ENCODE measurements around the gene SMURF2. TPM values are rescaled to one million over a fixed set of nuclear protein-coding genes. Genes with fewer than 3 reads are reported as not detected.

SMURF2 gene
- total RNA-seq, 1 donor from 2014 or later, result 126 TPM

DNA sequence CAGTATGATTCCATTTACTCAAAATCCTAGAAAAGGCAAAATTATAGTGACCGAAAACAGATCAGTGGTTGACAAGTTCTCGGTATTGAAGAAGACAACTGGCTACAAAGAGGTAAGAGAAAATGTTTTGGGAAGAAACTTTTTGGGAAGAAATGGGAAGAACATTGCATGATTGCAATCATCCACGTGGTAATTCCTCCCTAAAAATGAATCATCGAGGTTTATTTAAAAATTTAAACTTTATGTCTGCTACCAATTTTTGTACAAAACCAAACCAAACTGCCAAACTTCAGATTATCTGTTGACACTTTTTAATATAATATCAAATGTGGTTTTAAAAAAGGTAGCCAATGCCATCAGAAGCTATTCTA is 8.1 kb downstream of the SMURF2 start:
- no peaks in the 10 kb centered on the region for H3K27me3 ChIP-seq (ENCODE audit: insufficient read depth, low read length)
- peak overlapping the region; percentile 78 for H3K4me2 ChIP-seq (ENCODE audit: low read length)
- H3K9me3 ChIP-seq (ENCODE audit: insufficient read depth, low read depth, low read length), result no peaks in the 10 kb centered on the region
- DNase-seq (ENCODE audit: low read depth), result no peak
- H3K36me3 Mint-ChIP-seq (ENCODE audit: low read depth, unreplicated experiment), result peaks cover 4% of the 10 kb centered on the region
- no peak overlapping the region for H3K4me3 ChIP-seq (ENCODE audit: insufficient read depth, low read depth, low read length)
- H3K9me3 Mint-ChIP-seq (ENCODE audit: unreplicated experiment), result no peaks in the 10 kb centered on the region
- H3K4me1 Mint-ChIP-seq (ENCODE audit: low read depth, unreplicated experiment), result peaks cover 38% of the 10 kb centered on the region
- TF ChIP-seq, protein P1, sequence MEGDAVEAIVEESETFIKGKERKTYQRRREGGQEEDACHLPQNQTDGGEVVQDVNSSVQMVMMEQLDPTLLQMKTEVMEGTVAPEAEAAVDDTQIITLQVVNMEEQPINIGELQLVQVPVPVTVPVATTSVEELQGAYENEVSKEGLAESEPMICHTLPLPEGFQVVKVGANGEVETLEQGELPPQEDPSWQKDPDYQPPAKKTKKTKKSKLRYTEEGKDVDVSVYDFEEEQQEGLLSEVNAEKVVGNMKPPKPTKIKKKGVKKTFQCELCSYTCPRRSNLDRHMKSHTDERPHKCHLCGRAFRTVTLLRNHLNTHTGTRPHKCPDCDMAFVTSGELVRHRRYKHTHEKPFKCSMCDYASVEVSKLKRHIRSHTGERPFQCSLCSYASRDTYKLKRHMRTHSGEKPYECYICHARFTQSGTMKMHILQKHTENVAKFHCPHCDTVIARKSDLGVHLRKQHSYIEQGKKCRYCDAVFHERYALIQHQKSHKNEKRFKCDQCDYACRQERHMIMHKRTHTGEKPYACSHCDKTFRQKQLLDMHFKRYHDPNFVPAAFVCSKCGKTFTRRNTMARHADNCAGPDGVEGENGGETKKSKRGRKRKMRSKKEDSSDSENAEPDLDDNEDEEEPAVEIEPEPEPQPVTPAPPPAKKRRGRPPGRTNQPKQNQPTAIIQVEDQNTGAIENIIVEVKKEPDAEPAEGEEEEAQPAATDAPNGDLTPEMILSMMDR (IDR thresholded peaks at IDR 0.05; ENCODE audit: insufficient read depth, low read depth, low read length), result no peak
- TF ChIP-seq EZH2 (IDR thresholded peaks at IDR 0.05; ENCODE audit: insufficient read depth, low read length), result no peak
- H2AFZ ChIP-seq (ENCODE audit: low read depth, low read length), result no peak overlapping the region
- H3K36me3 ChIP-seq (ENCODE audit: insufficient read depth, low read length), result no peaks in the 10 kb centered on the region
- peaks cover 30% of the 10 kb centered on the region for H3K4me1 ChIP-seq (ENCODE audit: insufficient read depth, low read length)
- peak overlapping the region; percentile 96 for H3K27ac Mint-ChIP-seq (ENCODE audit: unreplicated experiment)
- peaks cover 100% of the 10 kb centered on the region for H3K79me2 ChIP-seq (ENCODE audit: insufficient read depth, low read length)
- H3K4me3 Mint-ChIP-seq (ENCODE audit: unreplicated experiment), result no peak overlapping the region
- H4K20me1 ChIP-seq (ENCODE audit: insufficient read depth, low read length), result peaks cover 77% of the 10 kb centered on the region
- H3K27ac ChIP-seq (ENCODE audit: low read depth, low read length), result peak overlapping the region; percentile 70
- FAIRE-seq, result no peak
- no peaks in the 10 kb centered on the region for H3K27me3 Mint-ChIP-seq (ENCODE audit: low read depth, unreplicated experiment)
- peak overlapping the region; percentile 50 for H3K9ac ChIP-seq (ENCODE audit: low read length)

DNA sequence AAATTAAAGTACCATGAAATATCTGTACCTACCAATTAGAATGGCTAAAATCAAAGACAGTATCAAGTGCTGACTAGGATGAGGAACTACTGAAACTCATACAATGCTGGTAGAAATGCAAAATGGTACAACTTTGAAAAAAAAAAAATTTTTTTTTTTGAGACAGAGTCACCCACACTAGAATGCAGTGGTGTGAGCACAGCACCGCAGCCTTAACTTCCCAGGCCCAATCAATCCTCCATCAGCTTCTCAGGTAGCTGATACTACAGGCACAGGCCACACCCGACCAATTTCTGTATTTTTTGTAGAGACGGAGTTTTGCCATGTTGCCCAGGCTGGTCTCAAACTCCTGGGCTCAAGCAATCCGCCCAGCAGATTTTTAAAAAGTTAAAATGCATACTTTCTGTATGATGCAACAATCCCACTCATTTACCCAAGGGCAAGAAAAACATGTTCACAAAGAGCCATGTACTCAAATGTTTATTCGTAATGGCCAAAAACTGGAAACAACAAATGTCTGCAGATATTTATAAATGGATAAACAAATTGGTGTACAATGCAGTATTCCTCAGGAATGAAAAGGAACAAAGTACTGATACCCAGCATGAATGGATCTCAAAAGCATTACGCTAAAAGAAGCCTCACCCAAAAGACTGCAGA is 8.7 kb downstream of the SMURF2 start:
- no peaks in the 10 kb centered on the region for H3K27me3 ChIP-seq (ENCODE audit: insufficient read depth, low read length)
- Mint-ChIP-seq H3K36me3 (ENCODE audit: low read depth, unreplicated experiment) (peaks cover 4% of the 10 kb centered on the region), H3K4me3 (ENCODE audit: unreplicated experiment) (peak overlapping the region; percentile 37), H3K27ac (ENCODE audit: unreplicated experiment) (peak overlapping the region; percentile 96), H3K9me3 (ENCODE audit: unreplicated experiment) (no peaks in the 10 kb centered on the region), H3K4me1 (ENCODE audit: low read depth, unreplicated experiment) (peaks cover 43% of the 10 kb centered on the region), H3K27me3 (ENCODE audit: low read depth, unreplicated experiment) (no peaks in the 10 kb centered on the region)
- peaks cover 100% of the 10 kb centered on the region for H3K79me2 ChIP-seq (ENCODE audit: insufficient read depth, low read length)
- FAIRE-seq (no peak), DNase-seq (ENCODE audit: low read depth) (no peak)
- H3K4me2 ChIP-seq (ENCODE audit: low read length), result peak overlapping the region; percentile 78
- peaks cover 2% of the 10 kb centered on the region for H3K36me3 ChIP-seq (ENCODE audit: insufficient read depth, low read length)
- H3K9ac ChIP-seq (ENCODE audit: low read length), result peak overlapping the region; percentile 50
- no peaks in the 10 kb centered on the region for H3K9me3 ChIP-seq (ENCODE audit: insufficient read depth, low read depth, low read length)
- TF ChIP-seq, protein P1 (IDR thresholded peaks at IDR 0.05; ENCODE audit: insufficient read depth, low read depth, low read length), result no peak
- no peak for TF ChIP-seq EZH2 (IDR thresholded peaks at IDR 0.05; ENCODE audit: insufficient read depth, low read length)
- peak overlapping the region; percentile 22 for H3K4me3 ChIP-seq (ENCODE audit: insufficient read depth, low read depth, low read length)
- H4K20me1 ChIP-seq (ENCODE audit: insufficient read depth, low read length), result peaks cover 79% of the 10 kb centered on the region
- no peak overlapping the region for H2AFZ ChIP-seq (ENCODE audit: low read depth, low read length)
- H3K4me1 ChIP-seq (ENCODE audit: insufficient read depth, low read length), result peaks cover 30% of the 10 kb centered on the region
- H3K27ac ChIP-seq (ENCODE audit: low read depth, low read length), result peak overlapping the region; percentile 70

DNA sequence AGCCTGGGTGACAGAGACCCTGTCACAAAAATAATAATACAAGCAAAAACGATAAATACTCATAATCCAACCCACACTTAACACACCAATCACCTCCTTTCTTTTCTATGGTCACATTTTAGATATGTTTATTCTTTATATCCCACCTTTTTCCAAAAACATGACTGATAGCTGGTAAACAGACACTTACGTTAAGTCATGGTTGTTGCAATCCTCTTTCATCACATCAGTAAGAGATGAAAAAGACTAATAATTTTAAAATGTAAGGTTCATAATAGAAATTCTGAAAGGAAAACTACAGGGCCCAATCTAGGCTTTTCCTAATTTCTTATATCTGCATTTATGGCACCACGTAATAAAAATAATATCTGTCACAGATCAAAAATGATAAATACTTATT is 10.2 kb downstream of the SMURF2 start:
- Histone ChIP-seq H3K36me3 (ENCODE audit: insufficient read depth, low read length) (peaks cover 8% of the 10 kb centered on the region), H3K79me2 (ENCODE audit: insufficient read depth, low read length) (peaks cover 100% of the 10 kb centered on the region), H3K9me3 (ENCODE audit: insufficient read depth, low read depth, low read length) (no peaks in the 10 kb centered on the region), H3K4me3 (ENCODE audit: insufficient read depth, low read depth, low read length) (no peak overlapping the region), H2AFZ (ENCODE audit: low read depth, low read length) (no peak overlapping the region), H4K20me1 (ENCODE audit: insufficient read depth, low read length) (peaks cover 78% of the 10 kb centered on the region), H3K4me2 (ENCODE audit: low read length) (no peak overlapping the region), H3K27me3 (ENCODE audit: insufficient read depth, low read length) (no peaks in the 10 kb centered on the region), H3K4me1 (ENCODE audit: insufficient read depth, low read length) (peaks cover 19% of the 10 kb centered on the region), H3K27ac (ENCODE audit: low read depth, low read length) (no peak overlapping the region), H3K9ac (ENCODE audit: low read length) (no peak overlapping the region)
- DNase-seq (ENCODE audit: low read depth) (no peak), FAIRE-seq (no peak)
- TF ChIP-seq, protein P1 (IDR thresholded peaks at IDR 0.05; ENCODE audit: insufficient read depth, low read depth, low read length), result no peak
- H3K4me1 Mint-ChIP-seq (ENCODE audit: low read depth, unreplicated experiment), result peaks cover 40% of the 10 kb centered on the region
- H3K4me3 Mint-ChIP-seq (ENCODE audit: unreplicated experiment), result peak overlapping the region; percentile 54
- H3K36me3 Mint-ChIP-seq (ENCODE audit: low read depth, unreplicated experiment), result peaks cover 6% of the 10 kb centered on the region
- H3K9me3 Mint-ChIP-seq (ENCODE audit: unreplicated experiment), result no peaks in the 10 kb centered on the region
- peak overlapping the region; percentile 85 for H3K27ac Mint-ChIP-seq (ENCODE audit: unreplicated experiment)
- no peaks in the 10 kb centered on the region for H3K27me3 Mint-ChIP-seq (ENCODE audit: low read depth, unreplicated experiment)

Data from astrocyte (in vitro differentiated cells and primary cell).